HG03025 (cell line): Measurements from ENCODE around the gene LRTM2.

ENCODE experiments used
- ATAC-seq: cut with Tn5 transposase; IDR thresholded peaks from one replicate; pipeline ENCODE4 v1.9.1; 2021; ENCODE audit warnings: mild to moderate bottlenecking, moderate library complexity; ENCODE audit not compliant: unreplicated experiment, low FRiP score

LRTM2 gene

DNA sequence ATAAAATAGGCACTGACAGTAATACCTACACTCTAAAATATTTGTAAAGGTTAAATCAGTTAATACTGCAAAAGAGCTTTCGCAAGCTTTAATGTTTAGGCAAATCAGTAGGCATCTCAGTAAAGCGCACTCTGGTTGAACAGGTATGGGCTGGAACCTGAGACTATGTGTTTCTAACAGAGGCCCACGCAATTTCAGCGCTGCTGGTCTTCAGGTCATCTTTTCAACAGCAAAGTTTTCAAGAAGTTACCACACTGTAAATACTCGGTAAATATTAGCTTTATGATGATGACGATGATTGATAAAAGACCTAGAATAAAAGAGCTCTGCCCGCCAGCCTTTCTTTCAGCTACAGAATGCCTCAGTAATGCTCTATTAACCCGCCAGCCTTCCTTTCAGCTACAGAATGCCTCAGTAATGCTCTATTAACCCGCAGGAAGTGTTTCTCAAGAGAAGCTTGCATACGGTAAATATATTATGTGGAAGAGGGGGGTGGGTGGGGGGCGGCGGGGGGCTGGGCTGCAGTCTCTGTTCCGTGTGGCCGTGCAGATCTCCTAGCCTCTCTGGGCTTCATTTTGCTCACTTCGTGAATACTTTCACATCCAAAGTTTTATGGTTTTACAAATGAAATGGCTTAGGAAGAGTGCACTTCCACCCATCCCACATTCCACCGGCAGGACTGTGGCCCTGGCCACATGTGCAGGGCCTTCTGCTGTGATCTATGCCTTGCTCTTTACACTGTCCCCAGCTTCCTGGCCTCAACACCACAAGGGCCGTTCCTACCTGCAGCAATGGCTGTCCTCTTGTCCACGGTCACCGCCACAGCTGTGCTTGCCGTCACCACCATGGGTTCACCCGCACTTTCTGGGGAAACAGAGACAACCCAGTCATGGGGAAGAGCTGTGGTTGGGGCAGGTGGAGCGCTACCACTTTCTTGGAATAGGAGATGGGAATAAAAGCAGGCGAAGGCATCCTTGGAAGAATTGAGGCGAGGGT is 19.9 kb downstream of the LRTM2 start:
- no peak for ATAC-seq

DNA sequence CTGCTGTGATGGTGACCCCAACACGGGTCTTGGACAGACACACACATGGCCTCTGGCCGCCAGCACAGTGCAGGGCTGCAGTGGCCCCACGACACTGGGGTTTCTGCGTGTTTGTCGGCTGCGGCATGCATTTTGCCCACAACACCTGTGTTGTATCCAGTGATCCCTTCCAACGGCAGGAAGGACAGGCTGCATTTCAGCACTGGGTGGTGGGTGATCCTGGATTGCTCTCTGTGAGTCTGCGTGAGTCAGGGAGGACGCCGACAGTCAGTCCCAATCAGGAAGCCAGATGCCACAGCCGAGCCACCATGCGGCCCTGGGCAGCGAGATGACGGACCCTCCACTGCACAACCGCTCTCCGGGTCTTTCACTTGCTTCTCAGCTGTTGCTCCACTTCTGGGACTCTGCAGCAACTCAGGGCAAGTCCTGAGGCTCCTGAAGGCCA is 20.6 kb downstream of the LRTM2 start:
- ATAC-seq: no peak

DNA sequence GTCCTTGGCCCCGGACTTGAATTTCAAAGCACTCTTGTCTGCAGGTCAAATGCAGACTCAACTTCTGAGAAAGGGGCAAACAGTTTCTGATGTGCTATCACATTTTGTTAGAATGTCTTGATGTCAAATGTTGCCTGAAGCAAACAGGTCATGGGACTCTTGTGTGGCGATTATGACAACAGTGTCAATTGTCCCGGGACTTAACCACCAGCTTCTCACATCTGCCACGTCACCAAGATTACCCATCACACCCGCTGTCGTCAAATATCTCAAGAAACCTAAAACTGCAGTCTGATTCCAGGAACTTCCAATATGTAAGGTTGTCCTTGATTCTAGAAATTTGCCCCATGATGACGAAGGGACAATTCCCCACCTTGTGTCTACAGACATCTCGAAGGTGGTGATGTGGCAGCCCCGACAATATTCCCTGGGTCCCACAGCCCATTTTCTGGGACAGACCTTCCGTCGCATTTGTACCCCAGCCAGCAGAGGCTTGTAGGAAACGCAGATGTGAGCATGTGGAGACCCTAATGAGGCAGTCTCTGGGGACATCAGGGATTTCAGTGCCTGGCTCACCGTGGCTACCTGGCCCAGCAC is 21.3 kb downstream of the LRTM2 start:
- ATAC-seq: no peak

DNA sequence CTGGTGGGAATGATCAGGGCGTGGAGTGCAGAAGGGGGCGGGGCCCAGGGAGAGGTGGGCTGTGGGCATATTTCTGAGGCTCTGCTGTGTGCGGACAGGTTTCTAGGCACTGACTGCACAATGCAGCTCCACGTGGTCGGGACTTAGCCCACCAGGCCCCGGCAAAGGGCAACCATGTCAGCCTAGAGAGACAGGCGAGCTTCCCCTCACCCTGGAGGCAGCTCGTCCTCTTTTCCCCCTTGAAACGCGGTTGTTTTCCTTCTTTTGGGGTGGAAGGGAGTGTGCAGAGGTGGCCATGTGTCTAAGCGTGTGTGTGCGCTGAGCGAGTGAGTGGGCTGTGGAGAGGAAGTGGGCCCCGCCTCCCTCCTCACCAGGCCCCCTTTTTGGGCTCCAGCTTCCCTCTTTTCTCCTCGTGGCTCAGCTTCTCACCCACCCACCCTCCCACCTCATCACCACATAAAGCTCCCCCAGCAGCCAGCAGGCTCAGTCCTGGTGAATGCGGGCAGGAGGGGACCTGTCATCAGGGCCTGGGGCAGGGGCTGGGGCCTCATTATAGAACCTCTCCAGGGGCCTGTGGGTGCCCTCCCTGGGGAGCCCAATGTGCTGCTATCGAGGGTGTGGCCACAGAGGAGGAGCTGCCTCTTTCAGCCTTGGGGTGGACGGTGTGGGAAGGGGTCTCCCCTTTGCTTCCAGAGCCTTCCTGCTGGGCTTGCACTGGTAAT is 22.0 kb downstream of the LRTM2 start:
- ATAC-seq: no peak

DNA sequence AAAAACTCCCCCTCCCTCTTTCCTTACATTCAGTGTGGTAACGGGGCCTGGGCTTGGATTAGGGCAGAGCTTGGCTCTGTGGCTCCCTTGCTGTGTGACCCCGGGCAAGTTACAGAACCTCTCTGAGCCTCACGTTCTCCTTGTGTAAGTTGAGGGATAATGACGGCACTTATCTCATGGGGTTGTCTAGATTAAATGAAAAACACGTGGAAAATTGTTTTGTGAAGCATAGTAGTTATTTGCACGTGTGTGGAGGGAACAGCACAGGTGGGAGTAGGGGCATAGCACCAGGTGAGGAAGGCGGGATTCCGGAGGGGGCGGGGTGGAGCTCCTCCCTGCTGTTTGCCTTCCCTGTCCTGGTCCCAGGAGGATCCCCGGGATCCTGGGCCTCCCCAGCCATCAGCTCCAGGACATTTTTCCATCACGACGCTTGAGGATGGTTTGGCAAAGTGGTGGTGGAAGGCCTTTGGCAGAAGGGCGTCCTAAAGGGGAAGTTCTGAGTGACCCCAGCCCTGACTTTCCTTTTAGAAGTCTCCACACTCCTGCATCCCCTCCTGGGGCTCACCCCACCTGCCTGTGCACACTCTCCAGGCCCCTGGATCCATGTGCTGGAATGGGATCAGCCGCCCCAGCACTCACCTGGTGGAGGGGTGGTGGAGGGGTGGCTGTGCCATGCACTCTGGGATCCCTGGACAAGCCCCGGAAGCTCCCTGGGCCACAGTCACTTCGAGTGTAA is 22.7 kb downstream of the LRTM2 start:
- ATAC-seq: no peak

DNA sequence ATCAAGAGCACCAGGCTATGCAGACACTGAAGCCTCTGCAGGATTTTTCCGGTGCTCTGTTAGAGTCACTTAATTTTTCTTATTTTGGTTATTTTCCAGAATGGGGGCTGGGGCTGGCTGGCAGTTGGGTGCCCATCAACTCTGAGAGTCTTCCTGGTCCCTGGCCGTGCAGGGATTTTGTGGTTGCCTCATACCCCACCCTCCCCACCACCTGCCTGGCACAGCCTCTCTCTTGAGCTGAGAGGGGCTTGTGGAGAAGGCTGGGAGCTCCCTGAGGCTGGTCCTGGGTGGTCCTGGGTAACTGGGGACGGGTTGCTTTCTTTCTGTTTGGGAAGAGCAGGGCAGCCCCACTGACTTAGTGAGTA is 23.3 kb downstream of the LRTM2 start:
- ATAC-seq: no peak

DNA sequence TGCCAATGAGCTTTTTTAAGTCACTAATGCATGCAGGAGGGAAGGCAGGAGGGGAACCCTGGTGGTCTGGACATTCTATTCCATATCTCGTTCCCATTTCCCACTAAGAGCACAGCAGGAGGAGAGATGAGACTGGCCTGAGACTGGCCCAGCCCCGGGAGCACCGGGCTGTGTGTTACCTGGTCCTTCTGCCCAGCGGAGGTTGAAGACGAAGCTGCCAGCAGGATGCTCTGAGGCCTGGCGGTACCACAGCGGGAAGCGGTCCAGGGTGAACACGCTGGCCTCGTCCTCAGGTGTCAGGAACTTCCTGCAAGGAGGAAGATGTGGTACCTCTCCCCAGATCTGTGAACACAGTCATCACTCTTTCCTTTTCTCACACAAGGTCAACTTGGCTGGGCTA is 23.9 kb downstream of the LRTM2 start:
- no peak for ATAC-seq

DNA sequence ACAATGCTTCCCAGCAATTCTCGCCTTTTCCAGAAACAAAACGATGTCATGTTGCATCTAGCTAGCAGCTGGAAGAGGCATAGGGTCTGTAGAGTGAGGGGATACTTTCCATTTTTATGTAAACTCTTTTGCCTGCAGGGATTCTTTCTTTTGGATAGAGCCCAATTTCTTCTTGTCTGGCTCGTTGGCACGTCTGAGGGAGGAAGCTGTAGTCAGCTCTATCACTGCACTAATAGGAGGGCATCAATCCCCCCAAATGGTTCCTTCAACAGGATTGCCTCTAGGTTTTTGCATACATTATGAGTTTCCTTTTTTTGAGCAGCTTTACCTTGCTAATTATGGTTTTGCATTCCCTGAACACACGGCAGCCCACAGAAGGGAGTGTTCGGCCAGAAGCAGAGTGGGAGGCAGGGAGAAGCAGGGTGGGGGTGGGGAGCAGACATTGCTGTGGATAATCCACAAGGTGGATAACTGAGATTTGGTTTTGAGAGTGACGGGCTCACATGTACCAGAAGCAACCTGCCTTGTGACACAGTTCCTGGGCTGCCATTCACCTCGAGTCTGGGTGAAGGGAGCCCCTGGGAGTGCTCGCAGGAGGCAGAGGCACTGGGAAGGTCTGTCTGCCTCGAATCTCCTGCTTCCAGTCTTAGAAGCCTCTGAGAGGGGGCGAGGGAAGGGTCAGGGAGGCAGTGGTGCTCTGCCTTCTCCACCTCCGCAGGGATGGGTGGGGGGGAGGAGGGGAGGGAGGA is 24.5 kb downstream of the LRTM2 start:
- ATAC-seq: no peak

DNA sequence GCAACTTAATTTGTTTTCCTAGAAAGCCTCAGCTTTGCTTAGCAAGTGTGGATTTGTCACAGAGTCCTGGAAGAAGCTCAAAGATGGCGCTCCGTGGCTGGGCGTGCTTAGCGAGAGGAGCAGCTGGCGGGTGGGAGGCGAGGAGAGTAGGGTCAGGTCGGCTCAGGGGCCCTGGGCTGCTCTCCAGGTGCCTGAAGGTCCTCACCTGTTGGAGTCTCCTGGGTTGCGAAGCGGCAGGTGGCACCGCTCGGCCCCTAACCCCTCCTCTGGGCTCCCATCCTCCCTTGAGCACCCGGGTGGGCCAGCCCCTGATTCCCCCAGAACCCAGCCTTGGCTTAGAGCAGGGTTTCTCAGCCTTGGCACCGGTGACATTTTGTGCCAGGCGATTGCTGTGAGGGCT is 25.1 kb downstream of the LRTM2 start:
- ATAC-seq: no peak

DNA sequence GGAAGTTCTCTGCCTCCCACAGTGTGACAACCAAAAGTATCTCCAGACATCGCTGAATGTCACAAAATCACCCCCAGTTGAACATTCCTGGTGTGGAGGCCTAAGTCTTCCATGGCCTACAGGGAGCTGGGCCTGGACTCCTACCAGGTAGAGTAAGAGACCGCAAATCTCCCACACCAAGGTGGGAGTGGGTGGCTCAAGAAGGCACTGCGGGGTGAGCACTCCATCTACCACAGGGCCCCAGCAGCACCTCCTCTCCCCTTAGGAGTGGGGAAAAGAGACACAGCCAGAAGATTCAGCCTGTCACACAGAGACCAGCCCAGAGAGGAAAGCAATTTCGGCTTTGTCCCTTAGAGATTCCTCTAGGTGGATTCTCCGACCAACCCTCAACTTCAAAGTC is 25.5 kb downstream of the LRTM2 start:
- no peak for ATAC-seq

DNA sequence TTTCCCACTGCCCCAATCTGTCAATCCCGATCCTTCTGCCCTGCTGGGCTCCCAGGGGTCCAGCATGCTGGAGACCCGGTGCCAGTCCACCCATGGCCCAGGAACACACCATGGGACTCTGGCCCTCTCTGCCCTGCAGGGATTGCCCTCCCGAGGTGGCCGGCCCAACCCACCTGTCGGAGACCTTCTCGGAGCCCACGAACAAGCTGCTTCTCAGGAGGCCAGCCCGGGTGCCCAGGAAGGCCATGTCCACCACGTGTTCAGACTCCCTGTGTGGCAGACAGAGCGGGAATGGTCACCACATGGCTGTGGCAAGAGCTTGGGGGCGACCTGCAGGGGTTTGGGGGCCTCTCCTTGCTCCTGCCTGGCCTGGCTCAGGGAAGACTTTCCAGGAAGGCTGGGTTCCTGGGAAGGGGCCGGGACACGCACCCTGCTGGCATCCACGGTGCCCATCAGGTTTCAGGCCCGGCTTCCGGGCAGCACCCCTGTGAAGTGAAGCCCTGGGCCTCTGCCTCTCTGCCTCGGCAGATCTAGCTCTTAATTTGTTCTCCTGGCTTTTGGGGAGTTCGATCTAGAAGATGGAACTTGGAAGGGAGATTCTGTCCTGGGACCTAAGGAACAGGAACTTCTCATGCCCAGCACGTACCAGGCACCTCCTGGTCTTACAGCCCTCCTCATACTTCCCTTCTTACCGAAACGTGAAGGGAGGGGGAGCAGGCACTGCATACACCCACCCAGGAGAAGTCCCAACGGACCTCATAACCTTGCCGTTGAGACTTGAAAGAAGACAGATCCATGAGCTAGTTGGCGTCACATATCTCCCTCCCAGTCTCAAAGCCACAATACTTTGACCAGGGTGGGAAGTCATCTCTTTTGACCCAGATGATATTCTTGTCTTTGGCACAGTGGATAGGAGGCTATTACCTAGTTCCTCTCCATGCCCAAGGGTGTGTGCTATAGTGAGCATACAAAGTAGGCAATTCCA is 26.3 kb downstream of the LRTM2 start:
- ATAC-seq: no peak

DNA sequence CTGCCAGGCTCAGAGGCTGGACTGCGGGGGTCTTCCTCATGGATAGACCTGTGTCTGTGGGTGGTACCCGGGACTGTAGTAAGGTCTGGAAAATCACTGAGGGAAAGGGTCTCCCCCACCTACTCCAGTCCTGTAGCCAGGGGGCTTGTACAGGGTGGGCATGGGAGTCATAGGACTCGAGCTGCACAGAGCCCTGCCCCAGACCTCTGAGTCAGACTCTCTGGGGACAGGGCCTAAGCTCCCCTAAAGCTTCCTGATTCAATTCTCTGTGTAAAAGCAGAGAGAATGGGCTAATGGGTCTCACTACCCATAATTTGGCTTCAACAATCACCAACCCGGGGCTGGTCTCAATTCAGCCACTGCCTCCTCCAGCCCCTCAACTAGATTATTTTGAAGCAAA is 27.0 kb downstream of the LRTM2 start:
- no peak for ATAC-seq

DNA sequence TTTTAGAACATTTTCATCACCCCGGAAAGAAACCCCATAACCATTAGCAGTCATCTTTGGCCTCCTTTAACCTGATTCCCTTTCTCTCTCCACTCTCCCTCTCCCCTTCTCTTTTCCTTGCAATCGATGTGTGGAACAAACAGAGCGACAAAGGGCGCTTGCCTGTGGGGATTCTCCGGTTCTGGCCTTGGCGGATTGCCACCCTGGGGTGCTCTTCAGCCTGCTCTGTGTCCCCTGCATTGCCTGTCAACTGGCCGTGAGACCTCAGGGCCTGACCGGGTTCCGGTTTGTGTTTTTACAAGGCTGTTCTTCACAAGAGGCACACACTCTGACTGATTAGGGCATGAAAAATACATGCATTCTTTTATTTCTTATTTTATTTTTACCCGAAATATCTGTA is 27.8 kb downstream of the LRTM2 start:
- no peak for ATAC-seq

DNA sequence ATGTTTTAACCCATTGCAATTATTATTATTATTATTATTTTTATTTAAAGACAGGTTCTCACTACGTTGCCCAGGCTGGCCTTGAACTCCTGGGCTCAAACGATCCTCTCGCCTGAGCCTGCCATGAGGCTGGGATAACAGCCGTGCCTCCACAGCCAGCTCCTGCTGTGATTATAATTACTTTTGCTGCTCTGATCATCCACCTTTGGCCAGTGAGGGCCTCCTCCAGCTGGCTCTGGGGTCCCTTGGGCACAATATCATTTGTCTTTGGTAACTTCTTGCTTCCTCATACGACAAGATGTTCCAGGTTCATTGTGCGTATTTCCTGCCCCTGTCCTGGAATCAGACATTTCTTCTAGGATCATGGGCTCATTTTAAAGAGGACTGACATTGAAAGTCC is 28.4 kb downstream of the LRTM2 start:
- no peak for ATAC-seq

DNA sequence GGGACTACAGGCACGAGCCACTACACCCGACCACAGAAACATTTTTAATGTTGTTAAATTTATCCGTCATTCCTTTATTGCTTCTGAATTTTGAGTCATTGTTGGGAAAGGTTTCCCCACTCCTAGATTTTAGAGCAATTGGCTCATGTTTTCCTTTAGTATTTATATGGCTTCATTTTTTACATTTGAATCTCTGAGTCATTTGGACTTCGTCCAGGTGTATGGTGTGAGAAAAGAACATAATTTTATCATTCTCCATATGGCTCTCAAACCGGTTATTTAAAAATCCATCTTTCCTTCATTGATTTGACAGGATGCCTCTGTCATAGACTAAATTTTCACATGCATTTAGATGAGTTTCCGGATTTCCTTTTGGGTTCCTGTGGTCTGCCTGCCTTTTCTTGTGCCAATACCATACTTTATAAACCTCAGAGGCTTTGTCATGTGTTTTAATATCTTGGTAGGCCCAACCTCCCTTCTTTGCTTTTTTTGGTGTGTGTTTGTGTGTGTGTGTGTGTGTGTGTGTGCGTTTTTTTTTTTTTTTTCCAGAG is 30.9 kb downstream of the LRTM2 start:
- no peak for ATAC-seq

DNA sequence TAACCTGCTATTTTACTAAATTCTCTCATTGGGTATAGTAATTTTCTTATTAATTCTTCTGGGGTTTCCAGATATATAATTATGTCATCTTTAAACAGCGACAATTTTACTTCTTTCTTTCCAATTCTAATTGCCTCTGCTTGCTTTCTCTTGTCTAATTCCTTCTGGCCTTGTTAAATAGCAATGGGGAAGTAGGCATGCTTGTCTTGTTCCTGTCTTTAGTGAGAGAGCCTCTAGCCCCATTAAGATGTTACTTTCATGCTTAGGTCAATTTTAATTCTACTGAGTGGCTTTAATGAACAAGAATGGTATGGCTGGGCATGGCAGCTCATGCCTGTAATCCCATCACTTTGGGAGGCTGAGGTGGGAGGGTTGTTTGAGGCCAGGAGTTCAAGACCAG is 31.7 kb downstream of the LRTM2 start:
- no peak for ATAC-seq

DNA sequence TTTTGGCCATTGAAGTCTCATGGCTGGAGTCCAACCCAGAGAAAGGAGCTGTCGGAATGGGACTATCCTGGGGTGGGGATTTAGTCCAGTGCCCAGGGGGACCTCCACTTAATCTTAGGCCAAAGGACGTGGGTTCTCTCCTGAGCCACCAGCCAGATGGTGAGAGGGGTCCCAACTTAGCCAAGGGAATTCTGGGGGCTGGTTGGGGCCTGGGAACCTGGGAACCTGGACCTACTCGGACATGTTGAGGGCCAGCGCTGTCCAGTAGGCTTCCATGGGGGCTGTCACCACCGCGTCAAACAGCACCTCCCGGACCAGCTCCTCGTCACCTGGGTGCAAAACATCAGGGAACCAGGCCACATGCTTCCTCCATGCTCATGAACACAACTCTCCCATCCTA is 33.4 kb downstream of the LRTM2 start:
- ATAC-seq: no peak

DNA sequence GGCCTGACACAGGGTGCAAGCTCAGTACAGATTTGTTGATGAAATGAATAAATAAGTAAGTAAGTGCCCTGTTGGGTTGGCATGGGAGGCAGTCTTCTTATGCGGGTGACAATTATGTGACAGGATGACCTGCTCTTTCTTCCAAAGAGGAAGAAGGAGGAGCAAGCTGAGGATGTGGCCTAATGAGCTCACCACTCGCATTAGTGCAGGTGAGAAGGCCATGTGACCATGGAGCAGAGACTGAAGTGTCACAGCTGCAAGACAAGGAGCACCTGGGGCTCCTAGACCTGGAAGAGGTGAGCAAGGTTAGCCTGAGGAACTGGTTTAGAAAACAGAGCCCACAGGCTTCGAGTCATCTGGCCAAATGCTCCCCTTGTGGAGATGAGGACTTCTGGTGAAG is 34.9 kb downstream of the LRTM2 start:
- no peak for ATAC-seq

DNA sequence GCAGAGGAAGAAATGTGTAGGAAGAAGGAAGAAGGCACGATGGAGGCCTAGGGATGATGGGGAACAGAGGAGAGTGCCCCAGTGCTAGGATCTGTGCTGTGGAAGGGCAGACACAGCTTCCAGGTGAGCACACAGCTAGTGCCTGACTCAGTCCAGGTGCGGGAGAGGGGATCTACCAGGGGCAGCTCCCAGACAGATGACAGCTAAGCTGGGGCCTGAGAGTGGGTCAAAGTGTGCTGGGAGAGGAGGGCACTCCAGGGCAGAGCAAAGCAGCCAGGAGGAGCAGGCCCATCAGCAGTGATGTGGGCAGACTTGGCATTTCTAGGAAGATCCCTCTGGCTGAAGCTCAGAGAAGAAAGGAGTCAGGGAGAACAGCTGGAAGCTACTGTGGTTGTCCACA is 36.7 kb downstream of the LRTM2 start:
- no peak for ATAC-seq
